ENCODE measurements around the gene ARHGAP24. TPM values are rescaled to one million over a fixed set of nuclear protein-coding genes. Genes with fewer than 3 reads are reported as not detected.

The ARHGAP24 gene
- total RNA-seq, 1 experiment from 2014 or later, result 17.4 TPM

GRCh38 chr4:85741381-85741780, 266.4 kb downstream of the ARHGAP24 start:
- Histone ChIP-seq H3K27me3 (ENCODE audit: control insufficient read depth, insufficient read depth, low read length) (no peaks in the 10 kb centered on the region), H3K36me3 (ENCODE audit: control insufficient read depth, insufficient read depth, low read length) (no peaks in the 10 kb centered on the region), H3K4me3 (ENCODE audit: low read depth in 2 of 2, low read length in 2 of 2) (no peak overlapping the region), H3K9me3 (ENCODE audit: control insufficient read depth, insufficient read depth, low read depth, low read length) (no peaks in the 10 kb centered on the region), H3K27ac (ENCODE audit: low read length) (peak overlapping the region; percentile 84; the same call in 1 of the 2 replicates), H3K4me1 (ENCODE audit: control insufficient read depth, insufficient read depth, low read length) (peaks cover 53% of the 10 kb centered on the region)
- DNase-seq (ENCODE audit: low read depth, low spot score), result no peak
- TF ChIP-seq POLR2AphosphoS5 (IDR thresholded peaks at IDR 0.05; ENCODE audit: low read depth, low read length), result no peak
- no peak for TF ChIP-seq SIN3A (IDR thresholded peaks at IDR 0.05; ENCODE audit: borderline replicate concordance, insufficient read depth, low read depth, low read length)
- TF ChIP-seq TCF7L2 (IDR thresholded peaks at IDR 0.05; ENCODE audit: low read depth, low read length), result no peak
- TF ChIP-seq, protein P1, sequence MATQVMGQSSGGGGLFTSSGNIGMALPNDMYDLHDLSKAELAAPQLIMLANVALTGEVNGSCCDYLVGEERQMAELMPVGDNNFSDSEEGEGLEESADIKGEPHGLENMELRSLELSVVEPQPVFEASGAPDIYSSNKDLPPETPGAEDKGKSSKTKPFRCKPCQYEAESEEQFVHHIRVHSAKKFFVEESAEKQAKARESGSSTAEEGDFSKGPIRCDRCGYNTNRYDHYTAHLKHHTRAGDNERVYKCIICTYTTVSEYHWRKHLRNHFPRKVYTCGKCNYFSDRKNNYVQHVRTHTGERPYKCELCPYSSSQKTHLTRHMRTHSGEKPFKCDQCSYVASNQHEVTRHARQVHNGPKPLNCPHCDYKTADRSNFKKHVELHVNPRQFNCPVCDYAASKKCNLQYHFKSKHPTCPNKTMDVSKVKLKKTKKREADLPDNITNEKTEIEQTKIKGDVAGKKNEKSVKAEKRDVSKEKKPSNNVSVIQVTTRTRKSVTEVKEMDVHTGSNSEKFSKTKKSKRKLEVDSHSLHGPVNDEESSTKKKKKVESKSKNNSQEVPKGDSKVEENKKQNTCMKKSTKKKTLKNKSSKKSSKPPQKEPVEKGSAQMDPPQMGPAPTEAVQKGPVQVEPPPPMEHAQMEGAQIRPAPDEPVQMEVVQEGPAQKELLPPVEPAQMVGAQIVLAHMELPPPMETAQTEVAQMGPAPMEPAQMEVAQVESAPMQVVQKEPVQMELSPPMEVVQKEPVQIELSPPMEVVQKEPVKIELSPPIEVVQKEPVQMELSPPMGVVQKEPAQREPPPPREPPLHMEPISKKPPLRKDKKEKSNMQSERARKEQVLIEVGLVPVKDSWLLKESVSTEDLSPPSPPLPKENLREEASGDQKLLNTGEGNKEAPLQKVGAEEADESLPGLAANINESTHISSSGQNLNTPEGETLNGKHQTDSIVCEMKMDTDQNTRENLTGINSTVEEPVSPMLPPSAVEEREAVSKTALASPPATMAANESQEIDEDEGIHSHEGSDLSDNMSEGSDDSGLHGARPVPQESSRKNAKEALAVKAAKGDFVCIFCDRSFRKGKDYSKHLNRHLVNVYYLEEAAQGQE (IDR thresholded peaks at IDR 0.05; ENCODE audit: insufficient read depth in 1 of 2, low read depth in 2 of 2, low read length in 1 of 2), result no peak
- TF ChIP-seq CTCF (IDR thresholded peaks at IDR 0.05), result no peak
- intact Hi-C loops (cut with micrococcal nuclease; ENCODE audit: unreplicated experiment) (loop anchor here (10.0 kb wide), 1 partner anchor 657 kb away; no protein-coding TSS in a partner anchor), in situ Hi-C loops (cut with HindIII; ENCODE audit: low pct_unique_long_range_greater_than_20kb, low sequenced_read_pairs) (no loop called here)
- POLR2A ChIA-PET, result no interaction called here
- CTCF ChIA-PET, result no interaction called here
- ATAC-seq, result no peak
- no TSS peak for BruUV-seq (replicated peaks)

DNA sequence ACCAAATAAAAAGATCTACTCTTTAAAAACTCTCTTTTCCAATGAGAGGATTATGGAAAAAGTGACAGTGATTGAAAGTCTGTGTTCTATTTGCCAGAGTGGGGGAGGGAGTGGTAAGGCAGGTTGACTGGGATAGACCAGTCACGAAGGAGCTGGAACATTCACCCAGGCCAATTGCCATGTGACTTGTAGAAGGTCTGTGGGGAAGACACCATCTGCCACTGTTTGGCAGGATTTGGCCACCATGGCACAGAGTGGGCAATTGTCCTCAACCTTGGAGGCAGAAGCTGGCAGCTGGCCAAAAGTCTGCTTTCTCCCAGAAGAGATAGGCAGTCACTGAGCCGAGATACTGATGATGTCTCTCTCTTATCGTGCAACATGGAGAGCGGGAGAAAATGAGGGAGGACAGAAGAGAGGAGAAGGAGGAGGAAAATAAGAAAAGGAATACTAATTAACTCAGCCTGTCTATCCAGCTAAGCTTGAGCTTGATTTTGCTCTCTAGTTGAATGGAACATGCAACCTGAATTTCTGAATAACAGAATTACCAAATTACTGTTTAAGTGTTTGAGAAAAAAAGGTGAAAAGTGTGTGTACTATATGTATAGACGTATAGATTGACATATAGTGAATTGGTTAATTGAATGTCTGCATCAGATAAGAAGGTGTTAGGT, 267.1 kb downstream of the ARHGAP24 start:
- intact Hi-C loops (cut with micrococcal nuclease; ENCODE audit: unreplicated experiment) (loop anchor here (10.0 kb wide), 1 partner anchor 657 kb away; no protein-coding TSS in a partner anchor), in situ Hi-C loops (cut with HindIII; ENCODE audit: low pct_unique_long_range_greater_than_20kb, low sequenced_read_pairs) (no loop called here)
- ATAC-seq (no peak), DNase-seq (ENCODE audit: low read depth, low spot score) (no peak)
- ChIA-PET CTCF (no interaction called here), POLR2A (no interaction called here)
- Histone ChIP-seq H3K4me1 (ENCODE audit: control insufficient read depth, insufficient read depth, low read length) (peaks cover 56% of the 10 kb centered on the region), H3K27me3 (ENCODE audit: control insufficient read depth, insufficient read depth, low read length) (no peaks in the 10 kb centered on the region), H3K9me3 (ENCODE audit: control insufficient read depth, insufficient read depth, low read depth, low read length) (no peaks in the 10 kb centered on the region), H3K27ac (ENCODE audit: low read length) (peak overlapping the region; percentile 84), H3K4me3 (ENCODE audit: low read depth in 2 of 2, low read length in 2 of 2) (no peak overlapping the region), H3K36me3 (ENCODE audit: control insufficient read depth, insufficient read depth, low read length) (no peaks in the 10 kb centered on the region)
- BruUV-seq (replicated peaks), result no TSS peak
- TF ChIP-seq SIN3A (IDR thresholded peaks at IDR 0.05; ENCODE audit: borderline replicate concordance, insufficient read depth, low read depth, low read length) (no peak), CTCF (IDR thresholded peaks at IDR 0.05) (no peak), POLR2AphosphoS5 (IDR thresholded peaks at IDR 0.05; ENCODE audit: low read depth, low read length) (no peak), TCF7L2 (IDR thresholded peaks at IDR 0.05; ENCODE audit: low read depth, low read length) (no peak)
- TF ChIP-seq, protein P1 (IDR thresholded peaks at IDR 0.05; ENCODE audit: insufficient read depth in 1 of 2, low read depth in 2 of 2, low read length in 1 of 2), result no peak
